Heart left ventricle (tissue), 13 donors: Measurements from ENCODE around the gene POU4F1.

Source experiments
- CTCF ChIP-seq, 12 donors: fragments of 200-600 bp; sonication (generic) in 4 of 12; IDR thresholded peaks; one replicate each; pipeline versions ENCODE4 v1.5.0 to v1.8.0; 2018 to 2022; ENCODE audit warnings: antibody characterized with exemption in 12 of 12, mild to moderate bottlenecking in 5 of 12
- POLR2A ChIP-seq, 2 donors: fragments of 450-650 bp; IDR thresholded peaks; one replicate each; pipeline ENCODE4 v1.6.1; 2017; ENCODE audit warnings: antibody characterized with exemption in 2 of 2, mild to moderate bottlenecking in 2 of 2, moderate library complexity in 2 of 2
- donor health status: ischemic (EF 13 %, LVEDD 7.1; RV severe dilation, severe dysfunction).
- donor health status: DM: no; HTN: yes; CAD: no.
- donor health status: DM: no; HTN: no; CAD: no.
- donor health status: ischemic (EF 25% LVEDD 6.9; RV normal size, moderate dysfunction).
- donor health status: ischemic (EF 25% LVEDD 5.7; RV mildly dilated, moderate dysfunction).
- donor health status: ischemic (EF 35%, LVEDD 5.7; RV mildly dilated, moderate dysfunction).
- donor health status: nonischemic (EF 11% LVEDD 7.7; RV severe dilation, severe dysfunction).
- donor health status: DM: yes; HTN: yes; CAD: no.
- donor health status: PGD.
- donor health status: ischemic (EF 29% LVEDD 5.4; RV normal size, mild dysfunction).
- donor health status: nonischemic (EF 23%, LVEDD 6.1; RV moderate dilation, normal function).

GRCh38 chr13:78638216-78638615 lies 34.9 kb upstream of the POU4F1 start:
- TF ChIP-seq CTCF (IDR thresholded peaks at IDR 0.05): no peak
- TF ChIP-seq POLR2A (IDR thresholded peaks at IDR 0.05): no peak
